Right lobe of liver (tissue), 4 donors: Measurements from ENCODE around the gene MTFR2.
"Not testable (repeated sequence)": the region's sequence is repeated elsewhere in the genome, so short reads cannot be mapped to it uniquely, and the experiment has no call there.

Experiments
- POLR2A ChIP-seq: fragments of 450-650 bp; IDR thresholded peaks from one replicate; pipeline ENCODE4 v1.6.1; 2017; ENCODE audit warnings: antibody characterized with exemption, mild to moderate bottlenecking
- TF ChIP-seq, protein P1 (sequence below), 4 donors: fragments of 200-600 bp in 3 of 4; fragments of 450-650 bp in 1 of 4; IDR thresholded peaks; one replicate each; pipeline versions ENCODE4 v1.5.1 to v1.8.0; 2016 to 2022; ENCODE audit warnings: antibody characterized with exemption in 4 of 4, mild to moderate bottlenecking in 2 of 4
- donor health status: DM: no; HTN: no; CAD: no.
- donor health status: DM: no; HTN: no; CAD: no.
- donor health status: DM: no; HTN: yes; CAD: no.

DNA sequence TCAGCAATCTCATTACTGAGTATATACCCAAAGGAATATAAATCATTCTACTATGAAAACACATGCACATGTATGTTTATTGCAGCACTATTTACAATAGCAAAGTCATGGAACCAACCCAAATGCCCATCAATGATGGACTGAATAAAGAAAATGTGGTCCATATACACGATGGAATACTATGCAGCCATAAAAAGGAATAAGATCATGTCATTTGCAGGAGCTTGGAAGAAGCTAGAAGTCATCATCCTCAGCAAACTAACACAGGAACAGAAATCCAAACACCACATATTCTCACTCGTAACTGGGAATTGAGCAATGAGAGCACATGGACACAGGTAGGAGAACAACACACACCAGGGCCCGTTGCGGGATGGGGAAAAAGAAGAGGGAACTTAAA lies 25.1 kb downstream of the MTFR2 start:
- TF ChIP-seq, protein P1, sequence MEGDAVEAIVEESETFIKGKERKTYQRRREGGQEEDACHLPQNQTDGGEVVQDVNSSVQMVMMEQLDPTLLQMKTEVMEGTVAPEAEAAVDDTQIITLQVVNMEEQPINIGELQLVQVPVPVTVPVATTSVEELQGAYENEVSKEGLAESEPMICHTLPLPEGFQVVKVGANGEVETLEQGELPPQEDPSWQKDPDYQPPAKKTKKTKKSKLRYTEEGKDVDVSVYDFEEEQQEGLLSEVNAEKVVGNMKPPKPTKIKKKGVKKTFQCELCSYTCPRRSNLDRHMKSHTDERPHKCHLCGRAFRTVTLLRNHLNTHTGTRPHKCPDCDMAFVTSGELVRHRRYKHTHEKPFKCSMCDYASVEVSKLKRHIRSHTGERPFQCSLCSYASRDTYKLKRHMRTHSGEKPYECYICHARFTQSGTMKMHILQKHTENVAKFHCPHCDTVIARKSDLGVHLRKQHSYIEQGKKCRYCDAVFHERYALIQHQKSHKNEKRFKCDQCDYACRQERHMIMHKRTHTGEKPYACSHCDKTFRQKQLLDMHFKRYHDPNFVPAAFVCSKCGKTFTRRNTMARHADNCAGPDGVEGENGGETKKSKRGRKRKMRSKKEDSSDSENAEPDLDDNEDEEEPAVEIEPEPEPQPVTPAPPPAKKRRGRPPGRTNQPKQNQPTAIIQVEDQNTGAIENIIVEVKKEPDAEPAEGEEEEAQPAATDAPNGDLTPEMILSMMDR (IDR thresholded peaks at IDR 0.05): not testable (repeated sequence)
- TF ChIP-seq POLR2A: not testable (repeated sequence)
